Right lobe of liver (tissue), 6 donors: ENCODE data around the gene MORC3. TPM values are rescaled to one million over a fixed set of nuclear protein-coding genes. Genes with fewer than 3 reads are reported as not detected.

Experiments
- ATAC-seq, 4 donors: fragments of 200-7000 bp; cut with Tn5 transposase; one replicate each; pipeline ENCODE4 v1.9.1; 2020; ENCODE audit warnings: mild to moderate bottlenecking in 4 of 4, moderate library complexity in 4 of 4
- DNase-seq, 3 donors: peaks; one replicate each; pipeline ENCODE4 v3.0.0-alpha.2; 2020
- H3K27ac ChIP-seq, 3 donors: fragments of 200-600 bp; one replicate each; pipeline ENCODE4 v1.8.0; 2022
- H3K27me3 ChIP-seq, 2 donors: fragments of 200-600 bp; one replicate each; pipeline ENCODE4 v1.8.0; 2022
- H3K36me3 ChIP-seq, 4 donors: fragments of 200-600 bp; sonication (generic) in 1 of 4; one replicate each; pipeline versions ENCODE4 v1.5.1 to v1.8.0; 2017 to 2022; ENCODE audit warnings: control low read depth in 1 of 4
- H3K4me1 ChIP-seq, 4 donors: fragments of 200-600 bp; sonication (generic) in 1 of 4; one replicate each; pipeline versions ENCODE4 v1.5.1 to v1.8.0; 2017 to 2022; ENCODE audit warnings: control low read depth in 1 of 4
- H3K4me3 ChIP-seq, 3 donors: fragments of 200-600 bp; one replicate each; pipeline ENCODE4 v1.8.0; 2022
- H3K9me3 ChIP-seq, 4 donors: fragments of 200-600 bp; sonication (generic) in 1 of 4; one replicate each; pipeline versions ENCODE4 v1.5.1 to v1.8.0; 2017 to 2022; ENCODE audit warnings: control low read depth in 1 of 4
- CTCF ChIP-seq, 4 donors: fragments of 200-600 bp in 3 of 4; fragments of 450-650 bp in 1 of 4; IDR thresholded peaks; one replicate each; pipeline versions ENCODE4 v1.5.1 to v1.8.0; 2016 to 2022; ENCODE audit warnings: antibody characterized with exemption in 4 of 4, mild to moderate bottlenecking in 2 of 4
- POLR2A ChIP-seq: fragments of 450-650 bp; IDR thresholded peaks from one replicate; pipeline ENCODE4 v1.6.1; 2017; ENCODE audit warnings: antibody characterized with exemption, mild to moderate bottlenecking
- WGBS: methylation state at CpG from one replicate; pipeline ENCODE4 v1.1.6; 2018; ENCODE audit warnings: low coverage, low lambda C conversion rate; ENCODE audit not compliant: insufficient coverage; ENCODE audit errors: missing lambda C conversion rate; 5-methylcytosine and 5-hydroxymethylcytosine counted together
- intact Hi-C, 2 donors: fragments of 100-400 bp; cut with DNase I; formaldehyde crosslinking; loops; one replicate each; pipeline versions ENCODE4 v1.11.2 to v1.14.1; 2022
- total RNA-seq, 6 experiments: library from RNA; depleted of rRNA in 2 of 6; stranded (reverse); fragments of >200 nt in 2 of 6; fragmentation: NEBNext Ultra II Directional in 3 of 6; extraction: Animal tissue kit (Norgen Biotek cat#: 25700) in 3 of 6; gene quantifications; one replicate each; pipeline versions ENCODE4 v1.1.0 to v1.2.4, GENCODE V29; 2016 to 2023
- donor health status: DM: no; HTN: yes; CAD: no.
- donor health status: DM: no; HTN: no; CAD: no.
- donor health status: DM: no; HTN: no; CAD: no.
- donor health status: DM: no; HTN: yes; CAD: no.
- donor health status: DM: no; HTN: yes; CAD: no.

Gene MORC3
- total RNA-seq, 6 experiments from 2014 or later: 8.5 to 16.5 (median 12.0) TPM

DNA sequence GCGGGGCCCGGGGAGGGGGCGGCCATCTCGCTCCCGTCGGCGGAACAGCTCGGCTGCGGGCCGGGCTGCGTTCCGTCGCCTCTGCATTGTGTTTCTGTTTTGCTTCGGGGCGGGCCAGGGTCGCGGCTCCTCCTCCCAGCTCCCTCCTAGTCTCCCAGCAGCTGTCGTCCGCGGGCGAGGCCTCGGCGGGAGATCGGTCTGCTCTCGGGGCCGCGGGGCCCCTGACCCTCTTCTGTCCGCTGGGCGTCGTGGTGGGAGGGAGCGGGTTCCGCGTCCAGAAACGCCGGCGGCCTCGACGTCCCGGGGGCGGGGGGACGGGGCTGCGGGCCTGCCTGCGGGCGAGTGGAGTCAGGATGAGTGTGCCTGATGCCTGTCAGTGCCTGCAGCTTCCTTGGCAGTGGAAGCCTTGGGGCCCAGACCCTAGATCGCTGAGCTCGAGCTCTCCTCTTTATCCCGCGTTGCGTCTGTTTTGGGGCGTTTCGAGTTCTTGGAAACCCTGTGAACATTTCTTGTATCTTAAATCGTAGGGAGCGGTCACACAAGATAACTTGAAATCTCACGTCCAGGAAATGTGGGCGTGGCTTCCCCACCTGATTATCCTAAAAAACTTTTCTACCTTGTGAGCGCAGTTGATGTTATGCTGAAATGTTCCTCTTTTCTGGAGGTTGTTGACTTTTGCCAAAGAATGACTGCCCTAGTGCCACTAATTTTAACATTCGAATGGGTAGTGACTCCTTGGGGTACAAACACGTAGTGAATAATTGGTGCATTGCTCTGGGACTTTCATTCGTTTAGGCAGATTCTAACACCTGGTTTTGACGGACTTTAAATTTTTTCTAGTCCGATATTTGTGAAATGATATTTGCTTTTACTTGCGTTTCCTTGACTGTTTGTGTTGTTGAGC, 676 bp downstream of the MORC3 start:
- Histone ChIP-seq H3K27me3 (no peaks in the 10 kb centered on the region), H3K27ac (peak overlapping the region; percentile 96 to 98 (median 97)), H3K4me1 (peaks cover 0 to 35% (median 13%) of the 10 kb centered on the region in 4 donors), H3K36me3 (peaks cover 0 to 2% (median 0%) of the 10 kb centered on the region in 4 donors), H3K9me3 (no peaks in the 10 kb centered on the region), H3K4me3 (peak overlapping the region; percentile 76 to 90 (median 84))
- TF ChIP-seq POLR2A: no peak
- peak; percentile 70 to 75 (median 75) for DNase-seq
- under 1% methylated on average over 16 of the region's 62 CpGs for WGBS
- intact Hi-C loops: no loop called here
- ATAC-seq: peak; percentile 29 to 49 (median 43)

DNA sequence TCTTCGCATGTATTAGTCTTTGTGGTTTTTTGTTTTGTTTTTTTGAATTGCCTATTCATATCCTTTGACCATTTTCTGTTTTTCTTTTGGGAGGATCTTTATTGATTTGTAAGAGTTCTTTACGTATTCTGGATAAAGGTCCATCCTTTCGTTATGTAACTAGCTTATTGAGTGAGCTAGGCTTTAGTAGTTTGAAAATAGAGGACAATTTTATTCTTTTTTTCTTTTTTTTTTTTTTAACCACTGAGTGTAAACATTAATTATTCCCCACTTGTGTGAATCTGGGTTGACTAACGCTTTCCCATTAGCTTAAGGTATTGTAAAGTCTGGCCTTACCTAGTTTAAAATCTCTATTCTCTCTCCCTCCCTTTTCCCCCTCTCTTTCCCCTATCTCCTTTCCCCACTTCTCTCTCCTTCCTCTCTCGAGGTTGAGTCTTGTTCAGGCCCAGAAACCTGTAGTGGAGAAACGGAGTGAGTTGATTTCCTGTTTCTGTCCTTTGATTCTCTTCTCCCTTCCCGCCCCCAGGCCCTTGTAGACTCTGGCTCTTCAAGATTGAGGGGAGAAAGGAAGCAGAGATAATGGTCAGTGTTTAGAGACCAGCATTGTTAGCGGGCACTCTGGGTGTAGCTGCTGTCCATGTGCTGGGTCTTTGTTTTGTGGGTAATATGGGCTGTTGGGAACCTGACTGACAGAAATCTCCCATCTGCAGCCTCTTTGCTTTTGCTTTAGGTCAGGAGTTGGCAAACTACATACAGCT, 1.5 kb downstream of the MORC3 start:
- H3K27ac ChIP-seq: peak overlapping the region; percentile 96 to 98 (median 97)
- WGBS: 0% methylated on average over 8 of the region's 8 CpGs
- ATAC-seq (peak in 2 of 4 donors; percentile 2 to 4), DNase-seq (no peak)
- H3K4me1 ChIP-seq: peaks cover 0 to 40% (median 13%) of the 10 kb centered on the region in 4 donors
- no peaks in the 10 kb centered on the region for H3K9me3 ChIP-seq
- peak overlapping the region; percentile 76 to 90 (median 84) for H3K4me3 ChIP-seq
- H3K27me3 ChIP-seq: no peaks in the 10 kb centered on the region
- TF ChIP-seq CTCF (IDR thresholded peaks at IDR 0.05) (no peak), POLR2A (no peak)
- intact Hi-C loops: no loop called here
- H3K36me3 ChIP-seq: peaks cover 0 to 2% (median 0%) of the 10 kb centered on the region in 4 donors

GRCh38 chr21:36322083-36322424, 2.1 kb downstream of the MORC3 start:
- no peak for TF ChIP-seq CTCF (IDR thresholded peaks at IDR 0.05)
- no peak for TF ChIP-seq POLR2A
- DNase-seq: no peak
- Histone ChIP-seq H3K27ac (peak overlapping the region; percentile 96 to 98 (median 97)), H3K4me3 (peak overlapping the region in 2 of 3 donors; percentile 84 to 90), H3K36me3 (peaks cover 0 to 2% (median 0%) of the 10 kb centered on the region in 4 donors), H3K9me3 (no peaks in the 10 kb centered on the region), H3K4me1 (peaks cover 0 to 40% (median 15%) of the 10 kb centered on the region in 4 donors), H3K27me3 (no peaks in the 10 kb centered on the region)
- intact Hi-C loops: no loop called here
- 44% methylated on average over 2 of the region's 2 CpGs for WGBS
- ATAC-seq: no peak

DNA sequence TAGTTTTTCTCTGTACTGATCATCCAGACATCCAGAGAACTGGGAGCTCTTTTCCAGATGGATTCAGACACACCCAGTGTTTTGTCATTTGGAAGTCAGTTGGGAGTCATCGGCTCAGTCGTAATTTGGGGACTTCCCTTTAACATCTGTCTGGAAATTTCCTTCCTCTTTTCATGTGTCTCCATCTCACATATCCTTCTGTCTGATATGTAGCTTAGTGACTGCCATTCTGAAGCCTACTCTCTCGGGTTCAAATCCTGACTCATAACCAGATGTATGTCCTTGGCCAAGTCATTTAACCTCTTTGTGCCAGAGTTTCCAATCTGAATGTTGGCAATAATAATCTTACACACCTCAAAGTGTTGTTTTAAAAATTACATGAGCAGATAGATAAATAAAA, 3.0 kb downstream of the MORC3 start:
- DNase-seq (no peak), ATAC-seq (no peak)
- WGBS: 41% methylated on average over 3 of the region's 3 CpGs
- no peaks in the 10 kb centered on the region for H3K9me3 ChIP-seq
- peaks cover 0 to 2% (median 0%) of the 10 kb centered on the region in 4 donors for H3K36me3 ChIP-seq
- intact Hi-C loops: no loop called here
- no peaks in the 10 kb centered on the region for H3K27me3 ChIP-seq
- peaks cover 0 to 48% (median 15%) of the 10 kb centered on the region in 4 donors for H3K4me1 ChIP-seq
- no peak overlapping the region for H3K27ac ChIP-seq
- H3K4me3 ChIP-seq: no peak overlapping the region
- TF ChIP-seq CTCF (IDR thresholded peaks at IDR 0.05): no peak
- no peak for TF ChIP-seq POLR2A
